Stomach smooth muscle (tissue), 2 donors: ENCODE measurements around the gene CRABP1.

Experiments used
- H3K27ac ChIP-seq: one replicate; pipeline ENCODE4 v1.7.0; 2013; ENCODE audit warnings: mild to moderate bottlenecking, low read length, inconsistent platforms
- H3K27me3 ChIP-seq, 2 donors: one replicate each; pipeline ENCODE4 v1.7.0; 2013; ENCODE audit warnings: low read length in 2 of 2; ENCODE audit not compliant: insufficient read depth in 2 of 2, control insufficient read depth in 1 of 2
- H3K36me3 ChIP-seq, 2 donors: one replicate each; pipeline ENCODE4 v1.7.0; 2013; ENCODE audit warnings: low read length in 2 of 2; ENCODE audit not compliant: control insufficient read depth in 2 of 2, insufficient read depth in 2 of 2
- H3K4me1 ChIP-seq: one replicate; pipeline ENCODE4 v1.7.0; 2013; ENCODE audit warnings: low read length; ENCODE audit not compliant: control insufficient read depth, insufficient read depth
- H3K4me3 ChIP-seq, 2 donors: one replicate each; pipeline ENCODE4 v1.7.0; 2013; ENCODE audit warnings: low read length in 2 of 2
- H3K9ac ChIP-seq, 2 donors: one replicate each; pipeline ENCODE4 v1.7.0; 2013; ENCODE audit warnings: low read length in 2 of 2, mild to moderate bottlenecking in 1 of 2
- H3K9me3 ChIP-seq, 2 donors: one replicate each; pipeline ENCODE4 v1.7.0; 2013; ENCODE audit warnings: low read length in 2 of 2; ENCODE audit not compliant: control insufficient read depth in 2 of 2
- donor health status: healthy.
- donor health status: Pancreatic carcinoma.

CRABP1 gene

DNA sequence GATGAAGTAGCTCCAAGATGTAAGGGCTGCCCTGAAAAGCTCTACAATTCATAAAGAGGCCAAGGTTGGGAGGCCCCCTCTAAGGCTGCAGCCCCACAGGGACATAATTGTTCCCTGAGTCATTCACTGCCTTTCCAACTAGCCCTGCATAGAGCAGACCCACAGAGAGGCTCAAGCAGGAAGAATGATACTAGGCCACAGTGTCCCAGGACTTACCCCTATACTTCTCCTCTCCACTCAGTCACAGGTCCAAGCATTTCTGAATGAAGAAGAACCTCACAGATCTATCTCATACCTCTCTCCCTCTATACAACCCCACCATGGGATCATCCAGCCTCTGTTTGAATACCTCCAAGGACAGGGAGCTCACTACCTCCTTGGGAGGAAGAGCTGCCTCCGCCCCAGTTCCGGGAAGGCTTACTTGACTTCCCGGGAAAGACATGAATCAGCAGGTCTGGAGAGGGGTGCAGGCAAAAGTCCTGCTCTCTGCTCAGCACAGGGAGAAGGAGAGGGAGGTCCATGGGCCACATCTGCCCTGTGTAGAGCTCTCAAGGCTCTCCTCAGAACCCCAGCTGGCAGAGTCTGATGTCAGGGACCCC lies 33.9 kb upstream of the CRABP1 start:
- no peak overlapping the region for H3K27ac ChIP-seq
- H3K36me3 ChIP-seq: no peaks in the 10 kb centered on the region
- no peaks in the 10 kb centered on the region for H3K9me3 ChIP-seq
- H3K4me1 ChIP-seq: peaks cover 4% of the 10 kb centered on the region
- no peak overlapping the region for H3K4me3 ChIP-seq
- no peak overlapping the region for H3K9ac ChIP-seq
- peaks cover 8 to 9% of the 10 kb centered on the region in 2 donors for H3K27me3 ChIP-seq

DNA sequence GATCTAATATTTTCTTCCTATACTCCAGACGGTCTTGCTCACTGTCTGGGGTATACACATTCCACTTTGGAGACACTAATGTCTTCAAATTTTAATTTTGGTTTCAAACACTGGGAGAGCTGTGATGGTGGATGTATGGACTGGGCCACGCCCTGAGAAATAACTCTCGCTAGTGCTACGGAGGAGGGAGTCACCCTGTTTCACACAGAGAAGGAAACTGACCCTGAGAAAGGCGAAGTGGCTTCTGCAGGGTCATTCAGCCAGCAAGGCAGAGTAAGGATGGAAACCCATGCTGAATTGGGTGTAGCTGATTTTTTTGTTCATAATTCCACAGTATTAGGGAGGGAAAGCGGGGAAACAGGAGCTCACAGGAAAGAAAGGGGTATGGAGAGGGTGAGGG lies 32.2 kb upstream of the CRABP1 start:
- Histone ChIP-seq H3K36me3 (no peaks in the 10 kb centered on the region), H3K27me3 (peaks cover 8 to 9% of the 10 kb centered on the region in 2 donors), H3K4me3 (no peak overlapping the region), H3K9ac (no peak overlapping the region), H3K9me3 (no peaks in the 10 kb centered on the region), H3K4me1 (peaks cover 4% of the 10 kb centered on the region), H3K27ac (no peak overlapping the region)

DNA sequence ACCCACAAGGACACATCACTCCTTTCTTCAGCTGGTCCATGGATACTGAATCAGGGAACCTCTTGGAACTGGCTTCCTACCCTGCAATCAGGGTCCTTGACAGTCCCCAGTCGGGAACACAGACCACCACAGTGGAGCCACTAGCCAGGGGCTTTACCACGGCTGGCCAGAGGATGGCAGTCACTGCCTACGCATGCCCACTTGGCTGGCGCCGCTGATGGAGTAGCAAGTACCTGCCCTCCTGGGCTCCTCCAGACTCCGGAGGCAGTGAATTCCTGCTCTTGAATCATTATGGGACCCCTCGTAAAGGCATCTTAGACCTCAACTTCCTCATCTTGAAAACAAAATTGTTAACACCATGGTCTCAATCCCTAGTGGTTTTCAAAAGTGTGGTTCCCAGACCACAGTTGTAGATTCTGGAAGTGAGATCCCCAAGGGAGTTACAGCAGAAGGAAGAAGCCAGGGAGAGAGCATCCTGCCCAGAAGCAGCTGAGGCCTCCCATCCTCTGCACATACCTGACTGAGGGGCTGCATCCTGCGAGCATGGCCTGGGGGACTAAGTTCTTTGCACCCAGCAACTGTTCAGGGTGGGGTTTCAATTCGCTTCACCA lies 31.6 kb upstream of the CRABP1 start:
- peaks cover 4% of the 10 kb centered on the region for H3K4me1 ChIP-seq
- H3K36me3 ChIP-seq: no peaks in the 10 kb centered on the region
- no peak overlapping the region for H3K9ac ChIP-seq
- peaks cover 8 to 9% of the 10 kb centered on the region in 2 donors for H3K27me3 ChIP-seq
- H3K4me3 ChIP-seq: no peak overlapping the region
- H3K9me3 ChIP-seq: no peaks in the 10 kb centered on the region
- H3K27ac ChIP-seq: no peak overlapping the region

DNA sequence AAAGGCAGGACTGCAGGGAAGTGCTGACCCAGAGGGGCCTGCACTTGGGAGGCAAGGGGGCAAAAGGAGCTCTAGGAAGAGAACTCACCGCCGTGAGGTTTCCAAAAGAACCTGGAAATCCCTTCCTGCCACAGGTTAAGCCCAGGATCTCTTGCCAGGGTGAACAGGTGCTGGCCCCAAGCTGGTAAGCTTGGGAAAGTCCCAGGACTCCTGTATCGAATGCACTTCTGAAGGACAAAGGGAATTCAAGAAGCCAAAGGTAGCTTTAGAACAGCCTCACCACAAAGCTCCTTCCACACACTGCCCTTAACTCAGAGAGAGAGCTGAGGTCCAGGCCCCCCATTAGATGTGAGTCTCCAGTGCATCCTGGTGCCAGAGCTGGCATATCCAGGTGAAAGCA lies 28.9 kb upstream of the CRABP1 start:
- Histone ChIP-seq H3K36me3 (no peaks in the 10 kb centered on the region), H3K9ac (no peak overlapping the region), H3K4me3 (no peak overlapping the region), H3K9me3 (no peaks in the 10 kb centered on the region), H3K4me1 (peaks cover 4% of the 10 kb centered on the region), H3K27me3 (peaks cover 0 to 4% of the 10 kb centered on the region in 2 donors), H3K27ac (no peak overlapping the region)

DNA sequence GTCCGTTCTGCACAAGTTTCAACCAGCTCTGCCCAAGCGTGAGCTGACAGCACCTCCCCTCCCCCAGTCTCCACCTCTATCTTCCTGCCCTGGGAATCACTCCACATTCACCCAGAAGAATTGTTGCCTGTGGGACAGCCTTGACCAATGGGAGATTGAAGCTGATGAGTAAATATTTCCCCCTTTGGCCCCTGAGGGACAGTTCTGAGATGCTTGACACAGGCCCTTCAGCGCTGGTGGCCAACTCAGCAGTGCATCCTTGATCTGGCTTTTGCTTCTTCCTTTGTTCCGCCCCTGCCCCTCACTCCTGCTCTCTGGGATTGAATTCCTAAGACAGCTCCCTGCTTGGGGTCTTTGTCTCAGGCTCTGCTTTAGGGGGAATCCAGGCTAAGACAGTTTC lies 27.6 kb upstream of the CRABP1 start:
- Histone ChIP-seq H3K27ac (no peak overlapping the region), H3K9ac (no peak overlapping the region), H3K9me3 (no peaks in the 10 kb centered on the region), H3K4me1 (peaks cover 4% of the 10 kb centered on the region), H3K36me3 (no peaks in the 10 kb centered on the region), H3K27me3 (peaks cover 0 to 4% of the 10 kb centered on the region in 2 donors), H3K4me3 (no peak overlapping the region)

DNA sequence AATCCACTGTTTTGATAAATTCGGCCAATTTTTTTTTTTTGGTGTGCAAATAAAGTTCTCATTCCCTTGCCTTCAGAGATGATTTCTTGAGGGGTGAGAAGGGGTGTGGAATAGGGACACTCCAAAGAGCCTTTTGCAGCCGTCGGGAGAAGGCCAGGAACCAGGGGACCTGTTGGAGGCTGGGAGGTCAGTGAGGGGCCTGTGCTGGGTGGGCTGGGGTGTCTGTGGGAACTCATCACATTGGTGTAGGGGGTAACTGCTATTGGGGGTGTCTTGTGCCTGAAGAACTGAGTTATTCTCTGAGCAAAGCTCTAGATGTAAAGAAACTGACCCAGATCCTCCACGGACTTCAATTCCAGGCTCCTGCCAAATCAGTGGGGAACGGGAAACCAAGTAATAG lies 27.2 kb upstream of the CRABP1 start:
- no peak overlapping the region for H3K4me3 ChIP-seq
- H3K9ac ChIP-seq: no peak overlapping the region
- H3K4me1 ChIP-seq: peaks cover 4% of the 10 kb centered on the region
- H3K9me3 ChIP-seq: no peaks in the 10 kb centered on the region
- no peaks in the 10 kb centered on the region for H3K36me3 ChIP-seq
- H3K27ac ChIP-seq: no peak overlapping the region
- H3K27me3 ChIP-seq: peaks cover 0 to 4% of the 10 kb centered on the region in 2 donors

DNA sequence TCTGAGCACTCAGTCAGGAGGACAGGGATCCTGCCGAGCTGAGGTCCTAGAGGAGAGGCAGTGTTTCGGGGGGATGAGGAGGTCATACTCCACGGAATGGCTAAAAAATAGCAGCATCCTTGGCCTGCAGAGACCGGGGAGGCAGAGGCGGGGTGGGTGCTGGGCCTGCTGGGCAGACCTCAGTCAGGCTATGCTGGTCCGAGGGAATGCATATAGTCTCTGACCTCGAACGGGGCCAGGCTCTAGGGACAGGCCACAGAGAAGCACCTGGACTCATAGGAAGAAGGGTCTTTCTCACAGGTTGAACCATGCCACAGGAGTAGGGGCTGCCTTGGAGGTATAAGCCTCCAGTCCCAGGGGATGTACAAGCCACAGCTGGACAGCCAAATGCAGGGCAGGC lies 26.8 kb upstream of the CRABP1 start:
- Histone ChIP-seq H3K4me1 (peaks cover 3% of the 10 kb centered on the region), H3K9ac (no peak overlapping the region)

DNA sequence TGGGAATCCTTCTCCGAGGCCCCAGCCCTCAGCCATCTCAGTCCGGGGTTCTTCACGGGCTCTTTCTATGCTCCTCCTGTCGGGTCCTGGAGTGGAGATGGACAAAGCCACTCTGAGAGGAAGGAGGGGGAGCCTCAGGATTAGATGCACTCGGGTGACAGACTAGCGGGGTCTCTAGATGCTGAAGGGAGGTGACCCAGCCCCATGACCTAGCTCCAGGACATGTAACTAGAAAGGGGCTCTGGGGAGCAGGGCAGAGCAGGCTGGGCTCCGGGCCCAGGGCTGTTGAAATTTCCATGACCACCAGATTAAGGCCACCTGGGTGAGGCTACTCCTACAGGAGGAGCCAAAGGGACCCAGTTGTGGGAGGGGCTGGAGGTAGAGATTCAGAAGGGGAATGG lies 26.0 kb upstream of the CRABP1 start:
- H3K36me3 ChIP-seq: no peaks in the 10 kb centered on the region
- no peak overlapping the region for H3K4me3 ChIP-seq
- no peaks in the 10 kb centered on the region for H3K27me3 ChIP-seq
- no peaks in the 10 kb centered on the region for H3K4me1 ChIP-seq
- no peak overlapping the region for H3K27ac ChIP-seq
- no peaks in the 10 kb centered on the region for H3K9me3 ChIP-seq
- H3K9ac ChIP-seq: no peak overlapping the region

More for the DNA sequence above, 26.8 kb upstream of the CRABP1 start:
- Histone ChIP-seq H3K9me3 (no peaks in the 10 kb centered on the region), H3K27me3 (peaks cover 0 to 2% of the 10 kb centered on the region in 2 donors), H3K4me3 (no peak overlapping the region), H3K27ac (no peak overlapping the region), H3K36me3 (no peaks in the 10 kb centered on the region)

DNA sequence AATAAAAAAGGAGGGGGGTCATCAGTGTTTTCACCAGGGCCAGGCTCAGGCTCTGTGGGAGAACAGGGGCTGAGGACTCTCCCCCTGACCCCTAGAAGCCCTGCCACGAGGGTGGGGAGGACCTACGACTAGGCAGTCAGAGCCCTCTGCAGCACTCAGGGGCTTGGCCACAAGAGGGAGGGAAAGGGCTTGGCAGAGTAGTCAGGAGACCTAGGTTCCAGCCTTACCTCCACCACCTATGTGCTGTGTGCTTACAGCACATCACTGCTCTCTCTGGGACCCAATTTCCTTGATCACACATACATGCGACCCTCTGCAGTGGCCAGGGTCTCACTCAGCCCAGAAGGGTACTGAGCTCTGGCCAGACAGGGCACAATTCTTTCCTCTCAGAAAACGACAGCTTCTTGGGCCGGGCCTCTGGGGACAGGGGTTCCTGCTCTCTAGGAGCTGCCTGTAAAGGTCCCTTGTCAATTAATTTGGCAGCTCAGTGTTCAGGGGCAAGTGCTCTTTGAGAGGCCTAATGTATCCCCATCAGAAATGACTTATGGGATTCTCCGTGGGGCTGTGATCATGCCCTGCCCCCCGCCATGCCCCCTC lies 24.4 kb upstream of the CRABP1 start:
- H3K27ac ChIP-seq: no peak overlapping the region
- no peaks in the 10 kb centered on the region for H3K4me1 ChIP-seq
- no peak overlapping the region for H3K9ac ChIP-seq
- no peak overlapping the region for H3K4me3 ChIP-seq
- H3K27me3 ChIP-seq: peaks cover 0 to 2% of the 10 kb centered on the region in 2 donors
- H3K9me3 ChIP-seq: no peaks in the 10 kb centered on the region
- H3K36me3 ChIP-seq: no peaks in the 10 kb centered on the region

DNA sequence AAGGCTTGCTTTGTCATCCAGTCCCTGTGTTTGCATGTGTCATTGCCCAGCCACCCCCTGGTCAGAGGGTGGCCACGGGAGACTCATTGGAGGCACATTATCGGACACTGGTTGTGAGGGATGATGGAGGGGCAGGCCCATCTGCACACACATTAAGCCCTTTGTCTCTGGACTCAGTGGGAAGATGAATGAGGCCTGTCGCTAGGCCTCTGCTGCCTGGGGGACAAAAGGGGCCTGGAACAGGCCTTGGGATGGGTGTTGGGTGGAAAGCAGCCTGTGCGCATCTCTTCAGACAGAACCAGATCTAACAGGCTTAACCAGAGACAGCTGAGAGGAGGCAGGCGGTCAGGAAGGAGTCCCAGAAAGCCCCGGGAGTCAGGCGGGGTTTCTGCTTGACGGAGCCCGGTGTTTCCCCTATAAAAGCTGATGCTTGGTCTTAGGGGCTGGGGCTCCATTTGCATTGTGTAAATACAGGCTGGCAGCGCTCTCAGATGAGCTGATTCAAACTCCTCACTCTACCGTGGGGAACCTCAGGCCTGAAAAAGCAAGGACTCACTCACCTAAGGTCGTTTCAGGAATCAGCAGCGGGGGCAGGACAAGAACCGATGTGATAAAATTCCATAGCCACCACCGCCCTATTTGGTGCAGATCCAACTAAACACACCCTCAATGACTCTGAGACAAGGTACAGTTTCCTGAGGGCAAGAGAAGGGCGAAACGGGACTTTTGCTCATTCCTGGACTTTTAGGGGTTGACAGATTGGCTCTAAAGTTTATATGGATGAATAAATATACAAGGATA lies 23.7 kb upstream of the CRABP1 start:
- Histone ChIP-seq H3K27me3 (peaks cover 0 to 2% of the 10 kb centered on the region in 2 donors), H3K4me1 (no peaks in the 10 kb centered on the region), H3K9ac (no peak overlapping the region), H3K36me3 (no peaks in the 10 kb centered on the region), H3K9me3 (no peaks in the 10 kb centered on the region), H3K4me3 (no peak overlapping the region), H3K27ac (no peak overlapping the region)
